ENCODE results near the gene PLCB1. TPM values are rescaled to one million over a fixed set of nuclear protein-coding genes. Genes with fewer than 3 reads are reported as not detected.
A peak's percentile ranks its signal among the peaks of the same experiment; 100 is the strongest.
"Not testable (repeated sequence)": the region's sequence is repeated elsewhere in the genome, so short reads cannot be mapped to it uniquely, and the experiment has no call there.

The PLCB1 gene
- total RNA-seq, 2 donors from 2014 or later = 12.3 to 13.4 TPM

DNA sequence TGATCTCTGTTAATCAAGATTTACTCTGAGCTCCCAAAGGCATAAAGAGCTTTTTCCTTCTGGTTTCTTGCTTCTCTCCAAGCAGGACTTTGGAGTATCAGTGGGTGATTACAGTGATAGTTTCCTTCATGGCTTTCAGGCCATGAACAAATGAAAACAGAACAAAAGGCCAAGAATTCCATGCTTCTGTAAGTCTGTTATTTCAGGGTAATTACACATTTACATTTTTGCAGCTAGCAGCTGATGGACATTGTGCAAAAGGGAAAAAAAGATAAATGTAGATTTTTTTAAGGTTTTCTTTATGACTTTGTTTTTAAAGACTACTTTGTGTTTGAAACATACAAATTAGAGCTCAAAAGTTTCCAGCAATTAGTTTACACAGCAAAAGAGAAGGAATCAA, 441.6 kb downstream of the PLCB1 start:
- no peak for ATAC-seq
- no peaks in the 10 kb centered on the region for H3K27me3 Mint-ChIP-seq
- no peaks in the 10 kb centered on the region for H3K36me3 Mint-ChIP-seq
- no peak for DNase-seq (ENCODE audit: low spot score)
- H3K27ac Mint-ChIP-seq = no peak overlapping the region
- no peak overlapping the region for H3K4me3 Mint-ChIP-seq
- H3K9me3 Mint-ChIP-seq = no peaks in the 10 kb centered on the region
- H3K4me1 Mint-ChIP-seq (ENCODE audit: low read depth in 2 of 2) = peaks cover 0 to 6% of the 10 kb centered on the region in 2 donors

DNA sequence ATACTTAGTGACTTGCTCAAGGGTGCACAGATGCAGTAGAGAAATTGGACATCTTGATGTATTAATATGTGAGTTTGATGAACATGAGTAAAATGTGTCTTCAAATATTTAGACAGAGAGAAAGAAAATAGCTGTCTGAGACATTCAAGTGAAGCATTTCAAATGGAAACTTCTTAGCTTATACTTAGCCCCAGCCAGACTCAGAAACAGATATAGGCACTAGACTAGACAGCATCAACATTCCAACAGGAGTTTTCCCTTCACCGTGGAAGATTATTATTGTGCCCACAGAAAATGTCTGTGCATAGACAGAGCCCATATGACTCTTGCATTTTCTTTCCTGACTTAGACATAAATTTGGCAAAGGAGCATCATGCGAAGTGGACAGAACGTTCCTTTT, 443.0 kb downstream of the PLCB1 start:
- H3K4me3 Mint-ChIP-seq = no peak overlapping the region
- no peaks in the 10 kb centered on the region for H3K9me3 Mint-ChIP-seq
- H3K36me3 Mint-ChIP-seq = no peaks in the 10 kb centered on the region
- peaks cover 0 to 6% of the 10 kb centered on the region in 2 donors for H3K4me1 Mint-ChIP-seq (ENCODE audit: low read depth in 2 of 2)
- DNase-seq (ENCODE audit: low spot score) (no peak), ATAC-seq (no peak)
- no peak overlapping the region for H3K27ac Mint-ChIP-seq
- no peaks in the 10 kb centered on the region for H3K27me3 Mint-ChIP-seq

DNA sequence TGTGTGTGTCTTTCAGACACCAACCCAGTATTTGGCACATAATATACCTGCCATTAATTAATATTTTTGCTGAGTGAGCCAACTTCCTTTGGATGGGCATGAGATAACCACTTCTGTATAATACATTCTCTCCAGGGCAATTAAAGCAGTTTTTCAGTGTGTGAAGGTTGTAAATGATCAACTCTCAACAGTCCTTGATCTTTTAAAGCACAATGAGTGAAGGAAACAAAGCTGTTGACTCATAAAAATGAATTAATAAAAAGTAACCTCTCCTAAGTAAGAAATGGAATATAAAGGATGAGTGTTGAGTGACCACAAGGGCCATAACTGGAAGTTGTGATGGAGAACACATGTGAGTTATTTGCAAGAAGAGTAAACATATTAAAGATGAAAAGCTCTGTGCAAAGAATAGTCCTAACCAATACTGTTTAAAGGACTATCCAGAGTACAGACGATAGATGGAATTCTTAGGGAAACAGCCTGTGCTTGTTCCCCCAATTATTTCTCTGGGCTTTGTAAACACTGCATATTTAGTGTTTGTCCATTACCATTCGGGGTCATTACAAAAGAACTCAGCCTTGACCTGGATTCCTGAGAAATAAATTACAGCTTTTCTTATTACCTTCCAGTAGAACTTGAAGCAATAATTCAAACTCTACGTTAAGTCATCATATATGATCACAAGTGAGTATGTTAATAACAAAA, 446.2 kb downstream of the PLCB1 start:
- Mint-ChIP-seq H3K9me3 (no peaks in the 10 kb centered on the region), H3K4me1 (ENCODE audit: low read depth in 2 of 2) (peaks cover 0 to 7% of the 10 kb centered on the region in 2 donors), H3K36me3 (no peaks in the 10 kb centered on the region), H3K27ac (no peak overlapping the region), H3K4me3 (no peak overlapping the region), H3K27me3 (no peaks in the 10 kb centered on the region)
- ATAC-seq (no peak), DNase-seq (ENCODE audit: low spot score) (no peak)

DNA sequence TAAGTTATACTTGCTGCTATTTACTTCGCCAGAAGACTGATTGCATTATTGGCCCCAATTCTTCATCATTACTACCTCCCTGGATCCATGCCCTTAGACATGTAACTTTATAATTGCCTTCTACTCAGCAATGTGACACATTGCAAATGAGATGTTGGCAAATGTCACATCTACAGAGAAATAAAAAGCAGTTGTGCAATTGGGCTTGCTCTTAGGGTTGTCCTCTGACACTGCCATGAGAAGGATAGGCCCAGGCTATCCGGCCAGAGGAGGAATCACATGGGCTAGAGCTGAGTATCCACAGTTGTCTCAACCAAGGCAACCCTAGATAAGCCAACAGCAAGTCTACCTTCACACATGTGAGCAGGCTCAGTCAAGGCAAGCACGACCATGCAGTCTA, 447.0 kb downstream of the PLCB1 start:
- DNase-seq (ENCODE audit: low spot score) = no peak

GRCh38 chr20:8581446-8582183, 449.5 kb downstream of the PLCB1 start:
- Mint-ChIP-seq H3K4me3 (no peak overlapping the region), H3K36me3 (no peaks in the 10 kb centered on the region), H3K4me1 (ENCODE audit: low read depth in 2 of 2) (peaks cover 0 to 10% of the 10 kb centered on the region in 2 donors), H3K27me3 (no peaks in the 10 kb centered on the region), H3K9me3 (no peaks in the 10 kb centered on the region), H3K27ac (no peak overlapping the region)
- ATAC-seq = peak; percentile 32 to 49
- DNase-seq (ENCODE audit: low spot score) = no peak

More for the DNA sequence above, 447.0 kb downstream of the PLCB1 start:
- Mint-ChIP-seq H3K27me3 (no peaks in the 10 kb centered on the region), H3K27ac (no peak overlapping the region), H3K9me3 (no peaks in the 10 kb centered on the region), H3K4me1 (ENCODE audit: low read depth in 2 of 2) (peaks cover 0 to 7% of the 10 kb centered on the region in 2 donors), H3K36me3 (no peaks in the 10 kb centered on the region), H3K4me3 (no peak overlapping the region)
- ATAC-seq = no peak

DNA sequence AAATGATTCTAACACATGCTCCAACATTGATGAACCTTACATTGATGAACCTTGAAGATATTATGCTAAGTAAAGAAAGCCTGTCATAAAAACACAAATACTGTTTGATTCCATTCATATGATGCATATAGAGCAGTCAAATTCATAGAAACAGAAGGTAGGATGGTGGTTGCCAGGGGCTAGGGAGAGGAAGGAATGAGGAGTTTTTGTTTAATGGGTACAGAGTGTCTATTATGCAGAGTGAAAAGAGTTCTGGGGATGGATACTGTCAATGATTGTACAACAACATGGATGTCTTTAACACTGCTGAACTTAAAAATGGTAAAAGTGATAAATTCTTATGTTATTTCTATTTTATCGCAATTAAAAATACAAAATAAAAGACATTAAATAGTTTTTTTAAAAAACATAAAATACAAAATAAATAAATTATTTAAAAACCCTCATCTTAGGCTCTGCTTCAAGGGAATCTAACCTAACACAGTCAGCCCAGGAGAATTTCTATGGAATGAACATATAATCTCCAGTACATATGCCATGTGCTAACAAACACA, 451.0 kb downstream of the PLCB1 start:
- peaks cover 11 to 20% of the 10 kb centered on the region in 2 donors for H3K4me1 Mint-ChIP-seq (ENCODE audit: low read depth in 2 of 2)
- no peaks in the 10 kb centered on the region for H3K9me3 Mint-ChIP-seq
- H3K27me3 Mint-ChIP-seq = no peaks in the 10 kb centered on the region
- DNase-seq (ENCODE audit: low spot score) = no peak
- H3K27ac Mint-ChIP-seq = no peak overlapping the region
- ATAC-seq = no peak
- no peaks in the 10 kb centered on the region for H3K36me3 Mint-ChIP-seq
- H3K4me3 Mint-ChIP-seq = no peak overlapping the region

DNA sequence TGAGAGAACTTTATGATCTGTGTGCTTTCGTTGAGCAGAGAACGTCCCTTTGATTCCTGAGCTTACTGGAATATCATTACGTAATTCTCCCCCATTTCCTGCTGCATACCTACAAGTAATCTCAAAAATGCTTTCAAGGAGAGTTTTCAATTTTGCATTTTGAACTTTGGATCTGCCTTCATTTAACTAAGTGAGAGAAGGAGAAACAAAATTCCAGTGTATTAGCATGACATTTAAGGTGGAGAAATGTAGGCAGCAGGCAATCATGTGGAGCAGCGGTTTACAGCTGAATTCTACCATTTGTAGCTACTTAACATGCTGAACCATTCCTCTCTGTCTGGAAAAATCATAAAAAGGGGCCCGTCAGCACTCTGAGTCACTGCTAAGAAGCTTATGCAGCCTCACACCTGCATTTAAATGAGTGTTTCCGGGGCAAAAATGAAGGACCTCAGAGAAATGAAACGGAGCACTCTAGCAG, 451.5 kb downstream of the PLCB1 start:
- H3K4me1 Mint-ChIP-seq (ENCODE audit: low read depth in 2 of 2) = peaks cover 13 to 21% of the 10 kb centered on the region in 2 donors

GRCh38 chr20:8587251-8587650, 455.2 kb downstream of the PLCB1 start:
- Mint-ChIP-seq H3K9me3 (no peaks in the 10 kb centered on the region), H3K27me3 (no peaks in the 10 kb centered on the region), H3K4me3 (peak overlapping the region; percentile 19), H3K36me3 (no peaks in the 10 kb centered on the region), H3K27ac (peak overlapping the region in 1 of 2 donors; percentile 80), H3K4me1 (ENCODE audit: low read depth in 2 of 2) (peaks cover 19 to 20% of the 10 kb centered on the region in 2 donors)
- ATAC-seq (peak in 1 of 2 donors; percentile 65), DNase-seq (ENCODE audit: low spot score) (no peak)

More for the DNA sequence above, 451.5 kb downstream of the PLCB1 start:
- Mint-ChIP-seq H3K27me3 (no peaks in the 10 kb centered on the region), H3K9me3 (no peaks in the 10 kb centered on the region), H3K36me3 (no peaks in the 10 kb centered on the region), H3K27ac (no peak overlapping the region), H3K4me3 (no peak overlapping the region)
- DNase-seq (ENCODE audit: low spot score) = no peak
- no peak for ATAC-seq

DNA sequence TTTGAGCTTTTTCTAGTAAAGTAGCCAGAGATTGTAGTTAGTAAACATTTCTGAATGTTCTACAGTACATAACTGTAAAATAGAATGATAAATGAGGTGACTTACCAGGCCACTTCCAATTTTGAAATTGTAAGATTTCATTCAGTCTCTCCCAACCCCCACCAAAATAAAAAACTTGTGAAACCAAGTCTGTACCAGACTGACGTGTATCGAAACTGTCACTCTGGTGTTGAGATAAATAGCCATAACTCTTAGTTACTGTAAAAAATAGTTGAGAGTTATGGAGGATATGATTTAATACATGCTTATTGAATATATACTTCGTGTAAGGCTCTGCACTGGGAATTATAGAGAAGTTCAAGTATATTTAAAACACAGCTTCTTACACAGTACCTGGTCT, 455.7 kb downstream of the PLCB1 start:
- Mint-ChIP-seq H3K36me3 (no peaks in the 10 kb centered on the region), H3K27me3 (no peaks in the 10 kb centered on the region), H3K4me1 (ENCODE audit: low read depth in 2 of 2) (peaks cover 19 to 20% of the 10 kb centered on the region in 2 donors), H3K4me3 (peak overlapping the region; percentile 19), H3K27ac (peak overlapping the region in 1 of 2 donors; percentile 80), H3K9me3 (no peaks in the 10 kb centered on the region)
- peak; percentile 62 for DNase-seq (ENCODE audit: low spot score)
- ATAC-seq = peak; percentile 87 to 88

DNA sequence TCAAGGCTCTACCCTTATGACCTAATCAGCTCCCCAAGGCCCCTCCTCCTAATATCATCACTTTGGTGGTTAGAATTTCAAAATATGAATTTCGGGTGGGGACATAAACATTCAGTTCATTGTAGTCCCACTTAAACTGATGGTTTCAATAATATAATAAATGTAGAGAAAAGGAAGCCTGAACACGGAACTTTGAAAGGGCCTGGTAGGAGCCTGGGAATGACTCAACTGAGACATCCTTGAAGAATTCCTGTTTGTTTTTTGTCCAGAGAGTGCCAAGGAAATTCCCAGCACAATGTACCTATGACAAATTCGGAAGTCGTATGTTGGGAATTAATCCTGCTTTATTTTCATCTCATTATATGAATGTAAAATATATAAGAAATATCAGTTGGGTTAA, 457.9 kb downstream of the PLCB1 start:
- Mint-ChIP-seq H3K4me3 (no peak overlapping the region), H3K27me3 (no peaks in the 10 kb centered on the region)
- ATAC-seq = no peak

DNA sequence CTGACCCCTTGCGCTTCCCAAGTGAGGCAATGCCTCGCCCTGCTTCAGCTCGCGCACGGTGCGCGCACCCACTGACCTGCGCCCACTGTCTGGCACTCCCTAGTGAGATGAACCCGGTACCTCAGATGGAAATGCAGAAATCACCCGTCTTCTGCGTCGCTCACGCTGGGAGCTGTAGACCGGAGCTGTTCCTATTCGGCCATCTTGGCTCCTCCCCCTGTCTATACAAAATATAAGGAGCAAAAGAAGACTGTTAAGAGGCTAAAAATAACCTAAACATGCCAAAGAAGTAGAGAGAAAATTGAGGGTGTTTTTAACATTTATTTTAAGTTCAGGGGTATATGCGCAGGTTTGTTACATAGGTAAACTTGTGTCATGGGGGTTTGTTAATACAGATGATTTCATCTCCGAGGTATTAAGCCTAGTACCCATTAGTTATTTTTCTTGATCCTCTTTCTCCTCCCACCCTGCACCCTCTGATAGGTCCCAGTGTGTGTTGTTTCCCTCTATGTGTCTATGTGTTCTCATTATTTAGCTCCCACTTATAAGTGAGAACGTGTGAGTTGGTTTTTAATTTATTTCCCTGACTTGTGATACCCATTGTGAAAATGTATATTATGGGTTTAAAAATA, 469.0 kb downstream of the PLCB1 start:
- H3K27me3 Mint-ChIP-seq; ATAC-seq; H3K36me3 Mint-ChIP-seq; DNase-seq (ENCODE audit: low spot score); H3K9me3 Mint-ChIP-seq: not testable (repeated sequence)
- Mint-ChIP-seq H3K27ac (peak overlapping the region; percentile 78 to 92), H3K4me1 (ENCODE audit: low read depth in 2 of 2) (peaks cover 23 to 25% of the 10 kb centered on the region in 2 donors), H3K4me3 (peak overlapping the region; percentile 19)

More for the DNA sequence above, 457.9 kb downstream of the PLCB1 start:
- Mint-ChIP-seq H3K27ac (no peak overlapping the region), H3K9me3 (no peaks in the 10 kb centered on the region), H3K36me3 (no peaks in the 10 kb centered on the region), H3K4me1 (ENCODE audit: low read depth in 2 of 2) (peaks cover 19 to 20% of the 10 kb centered on the region in 2 donors)
- DNase-seq (ENCODE audit: low spot score) = no peak

GRCh38 chr20:8601542-8601912, 469.5 kb downstream of the PLCB1 start:
- peaks cover 5% of the 10 kb centered on the region for H3K36me3 Mint-ChIP-seq
- DNase-seq (ENCODE audit: low spot score) (no peak), ATAC-seq (peak; percentile 62 to 66)
- peak overlapping the region; percentile 19 for H3K4me3 Mint-ChIP-seq
- H3K27ac Mint-ChIP-seq = peak overlapping the region; percentile 78 to 92
- H3K27me3 Mint-ChIP-seq = no peaks in the 10 kb centered on the region
- no peaks in the 10 kb centered on the region for H3K9me3 Mint-ChIP-seq
- H3K4me1 Mint-ChIP-seq (ENCODE audit: low read depth in 2 of 2) = peaks cover 23 to 25% of the 10 kb centered on the region in 2 donors

DNA sequence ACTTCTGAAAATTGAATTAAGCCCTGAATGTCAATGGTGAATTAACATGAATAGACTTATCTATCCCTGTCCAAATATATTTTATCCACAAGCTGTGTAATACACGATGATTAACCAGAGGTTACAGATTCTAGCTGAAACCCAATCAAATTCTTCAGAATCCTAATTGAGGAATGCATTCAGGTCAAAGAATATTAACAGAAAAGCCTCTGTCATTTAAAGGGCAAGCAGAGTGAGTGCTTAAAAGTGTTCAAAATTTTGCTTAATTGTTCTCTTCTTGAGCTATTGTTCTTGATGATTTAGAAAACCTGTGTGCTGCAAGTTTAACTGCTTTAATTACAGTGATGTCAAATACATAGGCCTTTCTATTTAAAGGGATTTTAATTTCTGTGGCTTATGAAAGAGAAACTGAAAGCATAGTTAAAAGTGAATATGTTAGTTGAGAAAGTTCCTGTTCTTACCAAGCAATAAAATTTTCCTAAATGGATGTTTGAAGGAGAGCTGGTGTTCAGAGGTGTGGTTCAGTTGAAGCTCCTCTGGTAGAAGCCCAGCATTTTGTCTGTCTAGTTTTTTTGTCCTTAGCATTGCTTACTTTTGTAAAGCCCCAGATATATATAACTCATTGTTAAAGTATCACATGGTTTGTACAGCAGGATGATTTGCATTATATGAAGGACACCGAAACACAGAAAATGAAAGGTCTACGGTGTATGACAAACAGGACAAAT, 470.5 kb downstream of the PLCB1 start:
- Mint-ChIP-seq H3K27me3 (no peaks in the 10 kb centered on the region), H3K4me1 (ENCODE audit: low read depth in 2 of 2) (peaks cover 23 to 25% of the 10 kb centered on the region in 2 donors), H3K9me3 (no peaks in the 10 kb centered on the region), H3K4me3 (peak overlapping the region; percentile 84), H3K36me3 (peaks cover 5% of the 10 kb centered on the region), H3K27ac (peak overlapping the region; percentile 78 to 92)
- peak; percentile 36 to 85 for ATAC-seq
- DNase-seq (ENCODE audit: low spot score) = no peak

All from natural killer cell treated with Interleukin-12 subunit alpha and Interleukin-12 subunit beta and Interleukin-15 and Interleukin-18, amount 100 ng/mL, for 72 hours (primary cell).